HG03159 (cell line): Measurements from ENCODE around the gene GM2A.
"Not testable (repeated sequence)": the region's sequence is repeated elsewhere in the genome, so short reads cannot be mapped to it uniquely, and the experiment has no call there.

Experiments
- ATAC-seq: cut with Tn5 transposase; IDR thresholded peaks from one replicate; pipeline ENCODE4 v1.9.1; 2021; ENCODE audit warnings: mild to moderate bottlenecking, moderate library complexity; ENCODE audit not compliant: unreplicated experiment

GM2A gene

DNA sequence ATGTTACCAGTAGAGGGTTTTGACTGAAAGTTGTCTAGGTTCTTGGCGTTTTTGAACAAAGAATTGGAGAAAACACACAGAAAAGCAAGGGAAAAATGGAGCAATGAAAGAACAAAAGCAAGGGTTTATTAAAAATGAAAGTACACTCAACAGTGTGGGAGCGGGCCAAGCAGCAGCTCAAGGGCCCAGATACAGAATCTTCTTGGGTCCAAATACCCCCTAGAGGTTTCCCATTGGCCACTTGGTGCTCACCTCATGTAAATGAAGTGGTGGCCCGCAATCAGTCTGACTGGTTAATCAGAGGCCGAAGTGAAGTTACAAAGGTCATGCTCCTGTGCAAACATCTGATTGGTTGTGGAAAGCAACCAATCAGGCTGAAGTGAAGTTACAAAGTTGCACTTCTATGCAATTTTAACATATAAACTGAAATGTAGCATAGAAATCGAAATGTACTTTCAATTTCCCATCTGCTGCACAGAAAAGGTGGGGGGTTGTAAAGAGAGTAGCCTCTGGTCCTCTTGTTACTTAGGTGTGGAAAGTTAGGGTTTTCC is 1.9 kb upstream of the GM2A start:
- ATAC-seq: no peak

DNA sequence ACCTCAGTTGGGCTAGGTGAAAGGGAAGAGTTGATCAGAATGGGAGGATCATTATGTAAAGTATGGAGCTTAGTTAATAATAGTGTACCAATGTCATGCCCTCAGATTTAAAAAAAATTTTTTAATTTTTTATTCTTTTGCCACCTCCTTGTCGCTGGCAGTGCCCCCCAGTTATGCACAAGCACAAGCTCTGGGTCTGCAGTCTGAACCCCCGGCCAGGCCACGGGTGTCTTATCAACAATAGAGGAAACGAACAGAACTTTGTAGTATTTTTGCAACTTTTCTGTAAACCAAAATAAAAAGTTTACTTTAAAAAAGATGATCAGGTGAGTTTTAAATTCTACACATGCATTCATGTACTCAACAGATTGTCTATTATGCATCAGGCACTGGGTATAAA is 1.4 kb upstream of the GM2A start:
- no peak for ATAC-seq

DNA sequence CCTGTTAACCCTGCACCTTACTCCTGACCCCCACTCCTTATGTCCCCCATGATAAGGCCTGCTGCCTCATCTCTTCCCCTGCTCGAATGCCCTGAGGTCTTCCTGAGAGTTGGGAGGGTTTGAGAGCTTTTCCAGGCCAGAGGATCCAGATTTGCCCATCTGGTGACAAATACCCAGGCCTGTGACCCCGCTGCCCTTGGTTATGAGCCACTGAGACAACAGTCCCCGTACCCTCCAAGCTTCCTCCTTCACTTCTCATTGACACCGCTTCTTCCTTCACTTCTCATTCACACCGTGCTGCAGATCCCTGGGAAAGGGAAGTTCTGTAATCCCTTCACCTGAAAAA is 593 bp downstream of the GM2A start:
- ATAC-seq: no peak

DNA sequence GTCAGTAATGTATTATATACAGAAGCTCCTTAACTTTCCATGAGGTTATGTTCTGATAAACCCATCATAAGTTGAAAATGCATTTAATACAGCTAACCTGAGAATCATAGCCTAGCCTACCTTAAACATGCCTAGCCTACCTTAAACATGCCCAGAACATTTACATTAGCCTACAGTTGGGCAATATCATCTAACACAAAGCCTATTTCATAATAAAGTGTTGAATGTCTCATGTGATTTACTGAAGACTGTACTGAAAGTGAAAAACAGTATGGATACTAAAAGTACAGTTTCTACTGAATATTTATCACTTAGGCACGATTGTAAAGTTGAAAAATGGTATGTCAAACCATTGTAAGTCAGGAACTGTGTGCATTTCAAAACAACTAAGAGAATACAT is 1.6 kb downstream of the GM2A start:
- no peak for ATAC-seq

DNA sequence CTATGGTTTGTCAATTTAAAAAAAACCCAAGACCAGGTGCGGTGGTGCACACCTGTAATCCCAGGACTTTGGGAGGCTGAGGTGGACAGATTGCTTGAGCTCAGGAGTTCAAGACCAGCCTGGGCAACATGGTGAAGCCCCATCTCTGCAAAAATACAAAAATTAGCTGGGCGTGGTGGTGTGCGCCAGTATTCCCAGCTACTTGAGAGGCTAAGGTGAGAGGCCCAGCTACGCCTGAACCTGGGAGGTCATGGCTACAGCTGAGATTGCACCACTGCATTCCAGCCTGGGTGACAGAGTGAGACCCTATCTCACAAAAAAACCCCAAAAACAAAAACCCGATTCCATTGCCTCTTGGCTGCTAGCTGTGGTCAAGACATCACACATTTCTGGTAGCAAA is 2.0 kb downstream of the GM2A start:
- not testable (repeated sequence) for ATAC-seq

DNA sequence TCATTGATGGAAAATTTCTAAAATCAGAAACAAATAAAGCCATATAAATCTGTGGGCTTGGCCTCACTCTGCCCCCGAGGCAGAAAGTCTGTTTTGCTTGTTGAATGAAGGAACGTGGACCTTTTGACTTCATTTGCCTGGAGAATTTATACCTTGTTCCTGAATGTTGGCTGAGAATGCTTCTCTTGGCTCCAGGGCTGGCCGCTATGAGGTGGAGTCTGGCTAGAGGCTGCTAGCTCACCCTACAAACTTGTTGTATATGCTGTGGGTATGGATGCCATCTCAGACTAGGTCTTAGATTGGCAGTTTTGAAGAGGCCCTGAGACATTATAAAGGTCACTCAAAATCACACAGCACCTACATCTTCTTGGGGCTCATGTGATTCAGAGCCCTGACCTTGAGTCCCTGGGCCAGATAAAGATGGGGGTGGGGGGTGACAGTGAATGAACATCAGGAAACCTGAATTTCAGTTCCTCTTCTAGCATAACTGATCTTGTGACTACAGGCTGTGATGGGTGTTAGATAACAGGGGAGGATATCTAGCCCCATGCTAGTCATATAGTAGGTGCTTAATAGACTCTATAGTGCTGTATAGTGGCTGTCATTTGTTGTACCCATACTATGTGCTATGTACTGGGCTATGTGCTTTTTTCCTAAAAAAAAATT is 2.8 kb downstream of the GM2A start:
- peak; percentile 44 for ATAC-seq

DNA sequence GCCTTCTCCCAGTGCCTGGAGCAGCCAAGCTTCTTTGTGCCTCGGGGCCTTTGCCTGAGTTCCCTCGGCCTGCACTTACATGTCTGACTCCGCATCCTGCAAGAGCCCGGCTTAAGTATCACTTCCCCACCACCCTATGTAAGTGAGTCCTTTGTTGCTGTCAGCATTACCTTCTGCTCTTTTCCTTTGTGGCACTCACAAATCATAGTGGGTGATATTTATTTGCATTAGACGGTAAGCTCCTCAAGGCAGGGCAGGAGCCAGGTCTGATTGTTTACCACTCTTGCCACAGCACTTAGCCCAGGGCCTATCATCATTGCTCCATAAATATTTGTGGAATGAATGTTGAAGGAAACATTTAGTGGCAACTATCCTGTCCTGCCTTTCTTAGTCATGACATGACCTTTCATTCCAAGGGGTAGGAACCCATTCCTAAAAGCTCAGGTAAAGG is 4.8 kb downstream of the GM2A start:
- ATAC-seq: peak; percentile 29

DNA sequence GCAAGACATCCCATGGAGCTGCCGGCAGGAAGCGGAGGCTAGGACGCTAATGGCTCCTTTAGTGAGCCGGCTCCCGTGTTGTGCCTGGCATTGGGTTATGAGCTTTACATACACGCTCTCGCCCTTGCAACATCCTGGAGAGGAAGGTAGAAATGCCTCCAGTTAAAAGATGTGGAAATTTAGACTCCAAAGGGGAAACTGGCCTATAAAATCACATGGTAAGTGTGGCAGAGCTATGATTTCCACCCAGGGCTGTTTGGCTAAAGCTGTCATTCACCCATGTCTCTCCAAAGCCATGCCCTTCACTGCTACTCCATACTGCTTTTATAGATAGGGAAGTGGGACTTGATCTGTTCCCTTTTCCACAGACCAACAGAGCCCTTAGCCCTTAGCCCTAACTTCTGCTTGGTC is 5.2 kb downstream of the GM2A start:
- no peak for ATAC-seq

DNA sequence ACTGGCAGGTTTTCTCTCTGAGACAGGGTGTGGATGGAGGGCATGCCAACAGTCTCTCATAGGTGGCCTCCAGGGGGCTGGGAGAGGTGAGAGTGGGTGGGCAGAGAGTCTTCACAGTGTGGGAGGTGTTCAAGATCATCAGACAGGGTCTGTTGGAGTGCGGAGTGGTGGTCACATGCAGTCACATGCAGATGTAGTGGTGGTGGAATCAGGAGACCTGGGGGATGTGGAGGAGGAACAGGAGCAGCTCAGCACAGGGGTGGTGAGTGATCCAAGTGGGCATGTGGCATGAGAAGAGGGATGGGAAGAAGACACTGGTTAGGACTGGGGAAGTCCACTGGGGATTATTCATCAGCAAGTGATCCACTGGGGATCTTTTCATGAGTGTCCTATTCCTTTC is 5.8 kb downstream of the GM2A start:
- ATAC-seq: no peak

DNA sequence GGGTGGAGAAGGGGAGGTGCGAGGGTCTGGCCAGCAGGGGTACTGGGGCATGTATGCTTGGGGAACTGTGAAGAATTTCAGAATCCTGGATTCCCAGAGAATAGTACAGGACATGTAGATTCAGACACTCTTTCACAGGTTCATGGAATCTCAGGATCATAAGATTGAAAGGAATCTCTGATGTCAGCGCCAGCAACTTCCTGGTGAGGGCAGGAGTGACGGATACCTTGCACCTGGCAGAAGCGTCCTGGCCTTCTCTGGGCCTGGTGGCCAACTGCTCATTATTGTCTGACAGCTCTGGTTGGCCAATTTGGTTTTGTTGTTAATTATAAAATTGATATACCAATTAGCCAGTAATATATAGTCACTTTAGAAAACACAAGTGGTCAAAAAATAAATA is 6.9 kb downstream of the GM2A start:
- ATAC-seq: no peak

DNA sequence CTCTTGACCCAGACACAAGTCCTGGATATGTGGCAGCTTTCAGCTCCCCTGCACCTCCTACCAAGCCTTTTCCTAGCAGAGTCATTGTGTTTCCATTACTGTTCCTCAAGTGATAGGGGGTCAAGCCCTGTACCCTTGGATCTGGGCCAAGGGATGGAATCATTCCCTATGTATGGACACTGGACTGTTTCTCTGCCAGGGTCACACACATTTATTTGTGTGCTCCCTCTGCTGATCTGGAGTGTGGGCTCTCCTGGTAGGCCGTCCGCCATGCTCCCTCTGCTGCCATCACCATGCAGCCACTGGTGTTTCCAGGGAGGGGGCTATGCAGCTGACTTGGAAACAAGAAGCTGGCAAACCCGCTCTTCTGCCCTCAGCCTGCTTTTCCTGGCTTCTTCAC is 9.5 kb downstream of the GM2A start:
- ATAC-seq: no peak

DNA sequence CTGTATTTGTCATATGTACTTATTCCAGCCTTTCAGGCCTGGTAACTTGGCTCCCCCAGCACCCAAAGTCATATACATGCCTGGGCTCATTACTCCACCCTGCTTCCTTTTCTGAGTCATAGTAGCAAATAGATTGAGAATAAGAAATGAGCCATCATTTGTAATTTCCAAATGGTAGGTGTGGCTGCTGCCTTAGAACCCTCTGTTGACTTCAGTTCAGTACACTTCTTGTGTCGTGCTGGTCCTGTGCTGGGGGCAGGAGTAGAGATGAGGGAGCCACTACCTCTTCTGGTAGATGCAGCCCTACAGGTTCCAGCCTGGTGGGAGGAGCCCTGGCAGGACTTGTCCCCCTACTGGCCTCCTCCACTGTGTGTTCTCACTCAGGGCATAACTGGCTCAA is 11.1 kb downstream of the GM2A start:
- ATAC-seq: no peak

DNA sequence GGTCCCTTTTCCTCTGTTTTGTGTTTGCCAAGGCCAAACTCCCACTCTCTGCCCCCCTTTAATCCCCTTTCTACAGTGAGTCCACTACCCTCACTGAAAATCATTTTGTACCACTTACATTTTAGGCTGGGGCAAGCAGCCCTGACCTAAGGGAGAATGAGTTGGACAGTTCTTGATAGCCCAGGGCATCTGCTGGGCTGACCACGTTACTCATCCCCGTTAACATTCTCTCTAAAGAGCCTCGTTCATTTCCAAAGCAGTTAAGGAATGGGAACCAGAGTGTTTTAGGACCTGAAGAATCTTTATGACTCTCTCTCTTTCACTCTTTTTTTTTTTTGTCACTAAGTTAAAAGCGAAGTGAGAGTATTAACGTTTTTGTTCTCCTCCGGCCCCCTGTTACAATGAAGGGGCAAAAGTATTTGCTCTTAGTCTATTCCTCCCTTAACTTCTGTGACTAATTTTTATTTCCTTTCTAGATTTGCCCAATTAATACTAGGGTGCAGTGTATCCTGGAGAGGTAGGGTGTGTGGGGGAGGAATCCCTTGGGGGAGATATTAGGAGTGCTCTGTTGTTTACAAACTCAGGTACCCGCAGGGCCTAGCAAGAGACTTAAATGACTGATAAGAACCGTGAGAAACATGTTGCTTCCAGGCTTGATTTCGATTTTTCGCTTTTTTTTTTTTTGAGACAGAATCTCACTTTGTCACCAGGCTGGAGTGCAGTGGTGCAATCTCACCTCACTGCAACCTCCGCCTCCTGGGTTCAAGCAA is 14.7 kb downstream of the GM2A start:
- ATAC-seq: no peak

DNA sequence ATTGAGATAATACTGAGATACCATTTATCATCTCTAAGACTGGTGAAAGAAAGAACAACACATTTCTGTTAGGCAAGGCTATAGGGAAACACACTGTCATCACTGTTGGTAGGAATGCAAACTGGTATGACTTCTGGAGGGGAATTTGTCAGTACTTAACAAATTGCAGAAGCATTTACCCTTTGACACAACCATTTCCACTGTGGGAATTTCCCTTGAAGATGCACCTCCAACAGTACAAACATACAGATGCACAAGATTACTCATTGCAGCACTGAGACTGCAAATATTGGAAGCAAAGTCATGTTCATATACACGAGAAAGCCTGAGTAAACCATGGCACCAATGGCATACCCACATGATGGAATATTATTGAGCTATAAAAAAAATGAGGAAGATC is 17.6 kb downstream of the GM2A start:
- peak; percentile 86 for ATAC-seq

DNA sequence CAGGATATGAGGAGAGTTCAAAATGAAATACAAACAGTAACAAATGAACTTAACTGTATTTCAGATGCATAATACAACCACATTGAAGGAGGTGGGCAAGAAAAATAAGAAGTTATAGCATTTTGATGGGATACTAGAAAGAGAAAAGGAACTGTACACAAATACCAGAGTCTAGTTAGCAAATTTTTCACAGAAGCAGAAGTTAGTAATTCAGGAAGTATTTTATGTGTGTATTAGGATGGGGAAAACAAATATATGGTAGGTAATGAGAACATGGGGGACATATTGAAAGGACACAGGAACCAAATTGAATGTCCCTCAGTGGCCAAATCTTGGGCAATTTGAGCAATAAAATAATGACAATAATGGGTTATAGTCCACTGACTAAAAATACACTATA is 18.4 kb downstream of the GM2A start:
- no peak for ATAC-seq

DNA sequence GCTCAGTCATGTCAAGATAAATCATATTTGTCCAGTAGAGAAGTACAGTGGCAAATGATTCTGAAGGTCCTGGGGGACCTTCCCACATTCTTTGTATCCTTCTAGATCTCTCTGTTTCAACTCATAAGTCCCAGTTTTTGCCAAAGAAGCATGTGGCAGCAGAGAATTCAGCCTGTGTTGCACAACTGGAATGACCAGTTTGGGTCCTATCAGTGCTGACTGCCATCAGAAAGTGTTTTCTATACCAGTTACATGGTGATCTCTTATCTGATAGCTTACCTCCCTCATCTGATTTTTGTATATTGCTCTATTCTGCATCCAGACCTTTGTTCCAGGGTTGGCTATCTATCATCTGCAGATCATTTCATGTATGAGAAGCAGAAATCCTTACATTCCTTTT is 21.7 kb downstream of the GM2A start:
- ATAC-seq: no peak

DNA sequence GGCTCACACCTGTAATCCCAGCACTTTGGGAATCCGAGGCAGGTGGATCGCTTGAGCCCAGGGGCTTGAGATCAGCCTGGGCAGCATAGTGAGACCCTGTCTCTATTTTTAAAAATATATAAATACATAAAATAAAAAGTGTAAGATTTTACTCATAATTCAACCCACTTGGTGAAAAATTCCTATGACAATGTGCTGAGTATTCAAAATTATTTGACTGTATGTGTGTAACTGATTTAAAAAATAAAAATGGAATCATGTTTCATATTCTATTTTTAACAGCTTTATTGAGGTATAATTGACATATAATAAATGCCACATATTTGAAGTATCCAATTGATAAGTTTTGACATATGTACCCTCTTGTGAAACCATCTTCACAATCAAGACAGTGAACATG is 22.8 kb downstream of the GM2A start:
- ATAC-seq: no peak

DNA sequence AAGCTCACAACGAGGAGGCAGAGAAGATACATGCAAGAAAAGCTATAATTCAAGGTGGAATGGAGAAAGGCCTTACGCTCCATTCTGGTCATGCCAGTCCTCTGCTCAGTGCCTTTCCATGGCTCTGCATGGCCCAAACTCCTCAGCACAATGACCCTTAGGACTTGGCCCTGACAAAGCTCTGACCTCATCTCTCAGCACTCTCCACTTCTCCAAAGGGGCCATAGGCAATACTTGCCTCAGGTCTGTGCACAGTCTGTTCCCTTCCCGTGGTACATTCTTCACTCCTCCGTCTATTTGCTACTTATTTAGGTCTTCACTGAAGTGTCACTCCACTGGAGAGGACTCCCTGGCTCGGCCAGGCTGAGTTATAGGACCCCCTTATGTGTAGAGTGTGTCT is 25.9 kb downstream of the GM2A start:
- ATAC-seq: no peak

DNA sequence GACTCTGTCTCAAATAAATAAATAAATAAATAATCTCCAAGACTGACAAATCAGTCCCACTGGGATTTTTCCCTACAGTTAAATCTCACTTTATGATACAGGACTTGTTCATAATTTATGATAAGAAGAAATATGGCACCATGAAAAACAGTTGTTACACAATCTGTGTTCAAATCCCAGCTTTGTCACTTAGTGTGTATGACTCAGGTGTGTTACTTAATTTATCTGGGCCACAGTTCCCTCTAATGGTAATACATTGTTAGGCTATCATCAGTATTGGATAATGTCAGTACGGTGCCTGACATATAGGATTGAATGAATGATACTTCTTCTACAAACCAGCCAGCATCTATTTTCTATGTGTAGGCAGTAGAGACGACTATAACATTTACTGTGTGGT is 27.5 kb downstream of the GM2A start:
- no peak for ATAC-seq

DNA sequence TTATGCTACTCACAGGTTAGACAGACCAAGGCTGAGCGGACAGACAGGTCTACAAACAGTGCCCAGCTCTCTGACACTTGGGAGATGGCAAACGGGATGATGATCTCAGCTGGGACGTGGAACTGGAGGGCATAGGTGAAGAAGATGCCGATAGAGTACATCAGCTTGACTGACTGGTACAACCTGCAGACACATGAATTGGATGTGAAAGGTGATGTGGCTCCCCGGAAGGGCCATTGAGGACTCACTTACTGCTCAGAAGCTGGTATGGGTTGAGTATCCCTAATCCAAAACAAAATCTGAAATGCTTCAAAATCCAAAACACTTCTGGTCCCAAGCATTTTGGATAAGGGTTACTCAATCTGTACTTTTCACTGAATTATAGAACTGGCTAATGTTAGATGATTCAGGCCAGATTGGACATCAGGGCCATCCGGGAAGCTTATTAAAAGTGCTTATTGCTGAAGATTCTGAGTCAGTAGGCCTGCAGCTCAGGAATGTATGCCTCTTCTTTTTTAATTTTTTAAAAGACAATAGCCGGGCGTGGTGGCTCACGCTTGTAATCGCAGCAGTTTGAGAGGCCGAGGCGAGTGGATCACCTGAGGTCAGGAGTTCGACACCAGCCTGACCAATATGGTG is 28.1 kb downstream of the GM2A start:
- ATAC-seq: no peak

DNA sequence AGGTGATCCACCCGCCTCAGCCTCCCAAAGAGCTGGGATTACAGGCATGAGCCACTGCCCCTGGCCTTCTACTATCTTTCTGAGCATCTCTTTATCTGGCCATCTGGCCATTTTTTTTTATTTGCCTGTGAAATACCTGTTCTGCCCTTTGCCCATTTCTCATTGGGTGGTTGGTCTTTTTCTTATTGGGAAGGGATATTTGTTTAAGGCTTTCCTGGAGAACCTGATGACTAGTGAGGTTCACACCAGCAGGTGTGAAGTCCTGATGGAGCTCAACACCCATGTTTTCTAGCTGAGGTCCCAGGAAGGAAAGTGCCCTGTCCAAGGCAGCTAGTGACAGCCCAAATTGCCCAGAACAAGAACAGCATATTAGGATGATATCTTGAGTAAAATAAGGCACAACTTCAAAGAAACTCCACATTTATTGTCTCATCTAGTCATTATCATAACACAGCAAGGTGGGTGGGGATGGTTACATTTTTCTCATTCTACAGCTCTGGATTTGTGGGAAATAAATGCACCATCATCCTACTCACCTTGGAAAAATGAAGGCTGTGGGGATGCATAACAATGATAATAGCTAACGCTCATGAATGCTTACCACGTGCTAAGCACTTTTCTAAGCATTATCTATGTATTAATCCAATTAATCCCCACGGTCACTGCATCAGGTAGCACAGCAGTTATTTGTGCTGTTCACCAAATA is 30.3 kb downstream of the GM2A start:
- no peak for ATAC-seq
